ENCODE measurements around the gene TMEM63C. TPM values are rescaled to one million over a fixed set of nuclear protein-coding genes. Genes with fewer than 3 reads are reported as not detected.
A peak's percentile ranks its signal among the peaks of the same experiment; 100 is the strongest.

Gene TMEM63C
- total RNA-seq, 1 donor from 2014 or later = 6.6 TPM

- Mint-ChIP-seq H3K4me1 (ENCODE audit: unreplicated experiment) (no peaks in the 10 kb centered on the region), H3K27me3 (ENCODE audit: unreplicated experiment) (peaks cover 3% of the 10 kb centered on the region), H3K36me3 (ENCODE audit: low read depth, unreplicated experiment) (no peaks in the 10 kb centered on the region), H3K27ac (ENCODE audit: unreplicated experiment) (no peak overlapping the region), H3K4me3 (ENCODE audit: unreplicated experiment) (no peak overlapping the region), H3K9me3 (ENCODE audit: unreplicated experiment) (no peaks in the 10 kb centered on the region)
- peak; percentile 32 for TF ChIP-seq CTCF (IDR thresholded peaks at IDR 0.05; ENCODE audit: unreplicated experiment)
- DNase-seq (ENCODE audit: low spot score) = peak; percentile 66
These were observed 30.4 kb upstream of the TMEM63C start for GRCh38 chr14:77151245-77151644.

DNA sequence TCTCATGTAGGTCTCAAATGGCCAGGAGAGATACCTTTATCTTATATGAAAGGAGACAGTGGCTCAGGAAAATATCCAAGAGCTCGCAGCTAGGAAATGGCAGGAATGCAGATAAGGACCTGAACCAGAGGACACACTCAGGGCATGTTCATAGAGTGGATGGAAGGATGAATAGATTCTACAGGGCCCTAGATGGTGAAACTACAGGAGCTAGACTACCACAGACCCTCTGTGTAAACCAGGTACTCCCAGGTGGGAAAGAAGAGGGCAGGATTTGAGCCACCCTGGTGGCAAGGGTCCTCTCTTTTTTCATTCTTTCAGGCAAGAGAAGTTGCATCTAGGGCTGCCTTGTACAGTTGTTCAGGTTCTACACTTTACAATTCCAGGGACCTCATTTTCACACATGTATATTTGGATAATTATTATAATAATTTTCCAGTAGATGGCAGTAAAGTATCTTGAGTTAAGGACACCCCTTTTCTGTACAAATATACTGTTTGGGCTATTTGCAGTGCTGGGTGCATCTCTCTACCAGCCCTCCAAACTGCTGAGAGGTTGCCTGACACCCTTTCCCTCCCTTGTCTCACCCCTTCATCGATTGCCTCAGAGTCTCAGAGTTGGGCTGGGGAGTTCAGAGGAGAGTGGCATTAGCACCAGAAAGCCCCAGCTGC, 29.5 kb upstream of the TMEM63C start:
- H3K4me1 Mint-ChIP-seq (ENCODE audit: unreplicated experiment) = no peaks in the 10 kb centered on the region
- no peak for DNase-seq (ENCODE audit: low spot score)
- H3K27ac Mint-ChIP-seq (ENCODE audit: unreplicated experiment) = no peak overlapping the region

DNA sequence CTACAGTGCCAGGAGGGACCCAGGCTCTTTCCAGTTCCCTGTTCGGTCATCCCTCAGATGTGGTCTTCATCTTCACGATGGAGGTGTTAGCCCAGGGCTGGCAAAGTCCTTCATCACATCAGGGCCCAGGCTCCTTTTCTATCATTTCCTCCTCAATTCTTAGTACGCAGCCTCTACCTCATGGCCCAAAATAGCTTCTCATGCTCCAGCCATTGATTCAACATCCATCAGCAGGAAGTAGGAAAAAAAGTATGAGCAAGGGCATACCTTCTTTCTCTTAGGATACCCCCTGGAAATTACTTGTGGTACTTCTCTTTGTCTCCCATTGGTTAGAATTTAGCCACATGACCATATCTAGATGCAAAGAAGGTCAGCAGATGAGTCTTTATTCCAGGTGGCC, 27.8 kb upstream of the TMEM63C start:
- no peak overlapping the region for H3K4me3 Mint-ChIP-seq (ENCODE audit: unreplicated experiment)
- no peak for DNase-seq (ENCODE audit: low spot score)
- no peak overlapping the region for H3K27ac Mint-ChIP-seq (ENCODE audit: unreplicated experiment)
- TF ChIP-seq CTCF (IDR thresholded peaks at IDR 0.05; ENCODE audit: unreplicated experiment) = no peak
- no peaks in the 10 kb centered on the region for H3K4me1 Mint-ChIP-seq (ENCODE audit: unreplicated experiment)
- H3K9me3 Mint-ChIP-seq (ENCODE audit: unreplicated experiment) = no peaks in the 10 kb centered on the region
- peaks cover 7% of the 10 kb centered on the region for H3K27me3 Mint-ChIP-seq (ENCODE audit: unreplicated experiment)
- no peaks in the 10 kb centered on the region for H3K36me3 Mint-ChIP-seq (ENCODE audit: low read depth, unreplicated experiment)

More for the DNA sequence above, 29.5 kb upstream of the TMEM63C start:
- Mint-ChIP-seq H3K27me3 (ENCODE audit: unreplicated experiment) (peaks cover 2% of the 10 kb centered on the region), H3K36me3 (ENCODE audit: low read depth, unreplicated experiment) (no peaks in the 10 kb centered on the region), H3K9me3 (ENCODE audit: unreplicated experiment) (no peaks in the 10 kb centered on the region), H3K4me3 (ENCODE audit: unreplicated experiment) (no peak overlapping the region)
- peak; percentile 17 for TF ChIP-seq CTCF (IDR thresholded peaks at IDR 0.05; ENCODE audit: unreplicated experiment)

GRCh38 chr14:77154421-77154820, 27.2 kb upstream of the TMEM63C start:
- Mint-ChIP-seq H3K9me3 (ENCODE audit: unreplicated experiment) (no peaks in the 10 kb centered on the region), H3K36me3 (ENCODE audit: low read depth, unreplicated experiment) (no peaks in the 10 kb centered on the region), H3K4me3 (ENCODE audit: unreplicated experiment) (no peak overlapping the region), H3K27me3 (ENCODE audit: unreplicated experiment) (peaks cover 11% of the 10 kb centered on the region), H3K4me1 (ENCODE audit: unreplicated experiment) (no peaks in the 10 kb centered on the region), H3K27ac (ENCODE audit: unreplicated experiment) (no peak overlapping the region)
- DNase-seq (ENCODE audit: low spot score) = no peak
- TF ChIP-seq CTCF (IDR thresholded peaks at IDR 0.05; ENCODE audit: unreplicated experiment) = no peak

- Mint-ChIP-seq H3K27me3 (ENCODE audit: unreplicated experiment) (peaks cover 12% of the 10 kb centered on the region), H3K9me3 (ENCODE audit: unreplicated experiment) (no peaks in the 10 kb centered on the region), H3K4me3 (ENCODE audit: unreplicated experiment) (no peak overlapping the region)
These were observed 26.5 kb upstream of the TMEM63C start for GRCh38 chr14:77155083-77155482.

More at GRCh38 chr14:77155083-77155482, 26.5 kb upstream of the TMEM63C start:
- TF ChIP-seq CTCF (IDR thresholded peaks at IDR 0.05; ENCODE audit: unreplicated experiment) = no peak
- no peak for DNase-seq (ENCODE audit: low spot score)
- Mint-ChIP-seq H3K36me3 (ENCODE audit: low read depth, unreplicated experiment) (no peaks in the 10 kb centered on the region), H3K4me1 (ENCODE audit: unreplicated experiment) (no peaks in the 10 kb centered on the region), H3K27ac (ENCODE audit: unreplicated experiment) (no peak overlapping the region)
